ENCODE results near the gene SRF.

The SRF gene

DNA sequence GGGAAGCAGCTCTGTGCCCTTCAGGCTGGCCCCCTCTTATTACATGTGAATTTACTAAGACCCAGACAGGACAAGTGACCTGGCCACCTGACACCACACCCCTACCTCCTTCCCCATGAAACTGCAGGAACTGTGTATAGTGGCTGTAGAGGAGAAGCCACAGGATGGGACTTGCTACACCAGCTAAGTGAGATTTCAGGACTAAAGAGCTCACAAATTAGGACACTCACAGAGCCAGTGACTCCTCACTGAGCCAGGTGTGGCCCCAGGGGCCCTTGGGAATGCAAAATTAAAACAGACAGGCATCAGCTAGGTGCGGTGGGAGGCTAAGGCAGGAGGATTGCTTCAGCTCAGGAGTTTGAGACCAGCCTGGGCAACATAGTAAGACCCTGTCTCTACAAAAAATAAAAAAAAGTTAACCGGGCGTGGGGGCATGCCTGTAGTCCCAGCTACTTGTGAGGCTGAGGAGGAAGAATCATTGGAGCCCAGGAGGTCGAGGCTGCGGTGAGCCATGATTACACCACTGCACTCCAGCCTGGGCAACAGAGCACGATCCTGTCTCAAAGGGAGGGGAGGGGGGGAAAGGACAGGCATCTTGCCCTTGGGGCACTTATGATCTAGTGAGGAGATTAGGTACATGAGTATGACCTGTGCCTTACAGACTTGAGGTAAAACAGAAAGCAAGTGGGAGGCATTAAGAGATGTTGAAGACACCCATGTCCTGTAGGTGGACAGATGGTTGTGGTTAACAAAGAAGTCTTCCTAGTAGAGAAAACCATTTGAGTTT, 23.2 kb upstream of the SRF start:
- DNase-seq, result no peak

DNA sequence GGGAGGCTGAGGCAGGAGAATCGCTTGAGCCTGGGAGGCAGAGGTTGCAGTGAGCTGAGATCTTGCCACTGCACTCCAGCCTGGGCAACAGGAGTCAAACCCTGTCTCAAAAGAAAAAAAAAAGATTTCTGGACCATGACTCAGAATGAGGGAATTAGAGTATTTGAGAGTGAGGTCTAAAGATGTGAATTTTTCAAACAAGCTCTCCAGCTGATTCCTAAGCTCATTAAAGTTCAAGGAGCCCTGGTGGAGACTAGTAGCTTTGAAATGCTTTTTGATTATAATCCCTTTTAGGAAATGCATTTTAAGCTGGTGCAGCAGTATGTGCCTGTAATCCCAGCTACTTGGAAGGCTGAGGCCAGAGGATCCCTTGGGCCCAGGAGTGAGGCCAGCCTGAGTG, 21.8 kb upstream of the SRF start:
- DNase-seq, result no peak

- no peak for DNase-seq
Measured at GRCh38 chr6:43150051-43150751, 20.9 kb upstream of the SRF start.

GRCh38 chr6:43159599-43159998, 11.5 kb upstream of the SRF start:
- no peak for DNase-seq

GRCh38 chr6:43163899-43164298, 7.2 kb upstream of the SRF start:
- no peak for DNase-seq

DNA sequence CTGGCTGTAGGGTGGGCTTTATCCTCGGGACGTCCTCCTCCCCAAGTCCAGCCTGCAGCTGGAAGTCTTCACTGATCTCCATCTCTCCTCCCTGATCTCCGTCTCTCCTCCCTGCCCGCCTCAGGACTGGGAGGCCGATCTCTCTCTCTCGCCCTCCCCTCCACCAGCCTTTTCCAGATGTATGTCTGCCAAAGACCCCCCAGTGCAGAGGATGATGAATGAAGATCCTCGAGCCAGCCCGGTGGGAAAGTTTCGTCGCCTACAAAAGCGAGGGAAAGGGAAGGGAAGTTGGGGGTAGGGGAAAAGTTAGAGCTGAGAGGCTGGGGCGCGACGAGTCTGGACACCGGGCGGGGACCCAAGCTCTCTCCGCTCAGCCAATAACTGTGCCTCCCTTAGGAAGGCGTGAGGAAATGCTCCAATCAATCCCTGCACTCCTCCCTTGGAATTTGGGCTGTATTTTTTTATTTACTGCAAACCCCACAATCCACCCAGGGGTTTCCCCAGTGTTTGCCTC, 595 bp upstream of the SRF start:
- no peak for DNase-seq

GRCh38 chr6:43171707-43172103, 636 bp downstream of the SRF start:
- peak; percentile 49 for DNase-seq

DNA sequence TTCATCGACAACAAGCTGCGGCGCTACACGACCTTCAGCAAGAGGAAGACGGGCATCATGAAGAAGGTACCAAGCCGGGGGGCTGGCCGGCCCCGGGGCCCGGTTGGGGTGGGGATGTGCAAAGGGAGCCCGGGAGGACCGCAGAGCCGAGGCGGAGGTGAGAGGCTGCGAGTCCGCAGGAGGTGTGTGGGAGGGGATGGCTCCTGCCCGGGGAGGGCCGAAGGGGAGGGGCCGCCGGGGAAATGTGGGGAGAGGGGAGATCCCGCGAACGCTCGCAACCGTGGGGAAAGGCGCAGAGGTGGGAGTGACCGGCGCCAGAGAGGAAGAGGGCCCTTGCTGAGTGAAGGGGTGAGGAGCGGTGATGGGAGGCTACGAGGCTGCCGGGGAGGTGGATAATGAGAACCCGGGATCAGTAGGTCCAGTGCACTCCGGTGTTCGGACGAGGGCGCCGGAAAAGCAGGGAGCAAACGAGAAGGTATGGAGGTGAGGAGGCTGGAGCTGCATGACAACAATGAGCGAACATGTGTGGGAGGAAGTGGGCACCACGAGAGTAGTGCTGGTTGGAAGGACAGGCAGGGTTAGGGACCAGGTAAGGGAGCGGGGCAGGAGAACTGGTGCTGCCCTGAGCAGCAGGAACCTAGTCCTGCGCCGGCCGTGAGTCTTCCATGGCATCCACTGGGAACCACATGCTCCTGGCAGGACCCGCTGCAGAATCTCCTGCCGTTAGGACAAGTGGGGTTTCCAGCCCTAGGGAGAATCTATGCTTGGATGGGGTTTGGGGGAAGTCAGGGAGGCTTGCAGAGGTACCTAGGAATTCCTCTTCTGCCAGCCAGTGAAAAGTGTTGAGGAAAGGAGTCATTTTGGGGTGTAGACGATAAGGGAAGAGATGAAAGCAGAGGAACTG, 1.3 kb downstream of the SRF start:
- DNase-seq, result peak; percentile 59

DNA sequence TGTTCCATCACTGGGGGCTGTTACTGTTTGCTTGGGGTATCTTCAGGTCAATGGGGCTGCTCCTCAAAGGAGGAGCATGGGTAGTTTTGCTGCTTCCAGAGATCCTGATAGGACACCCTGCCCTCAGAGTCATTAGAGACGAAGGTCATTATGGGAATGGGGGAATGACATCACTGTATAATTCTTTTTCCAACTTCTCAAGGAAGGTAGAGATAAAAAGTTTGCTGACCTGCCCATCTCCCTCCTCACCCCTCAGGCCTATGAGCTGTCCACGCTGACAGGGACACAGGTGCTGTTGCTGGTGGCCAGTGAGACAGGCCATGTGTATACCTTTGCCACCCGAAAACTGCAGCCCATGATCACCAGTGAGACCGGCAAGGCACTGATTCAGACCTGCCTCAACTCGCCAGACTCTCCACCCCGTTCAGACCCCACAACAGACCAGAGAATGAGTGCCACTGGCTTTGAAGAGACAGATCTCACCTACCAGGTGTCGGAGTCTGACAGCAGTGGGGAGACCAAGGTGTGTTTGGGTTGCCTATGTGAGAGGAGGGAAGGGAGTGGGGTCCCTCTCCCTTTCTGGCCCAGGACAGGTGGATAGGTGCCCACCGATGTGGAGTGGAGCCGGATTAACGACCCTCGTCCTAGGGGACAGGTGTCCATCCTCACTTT, 2.7 kb downstream of the SRF start:
- DNase-seq, result no peak

DNA sequence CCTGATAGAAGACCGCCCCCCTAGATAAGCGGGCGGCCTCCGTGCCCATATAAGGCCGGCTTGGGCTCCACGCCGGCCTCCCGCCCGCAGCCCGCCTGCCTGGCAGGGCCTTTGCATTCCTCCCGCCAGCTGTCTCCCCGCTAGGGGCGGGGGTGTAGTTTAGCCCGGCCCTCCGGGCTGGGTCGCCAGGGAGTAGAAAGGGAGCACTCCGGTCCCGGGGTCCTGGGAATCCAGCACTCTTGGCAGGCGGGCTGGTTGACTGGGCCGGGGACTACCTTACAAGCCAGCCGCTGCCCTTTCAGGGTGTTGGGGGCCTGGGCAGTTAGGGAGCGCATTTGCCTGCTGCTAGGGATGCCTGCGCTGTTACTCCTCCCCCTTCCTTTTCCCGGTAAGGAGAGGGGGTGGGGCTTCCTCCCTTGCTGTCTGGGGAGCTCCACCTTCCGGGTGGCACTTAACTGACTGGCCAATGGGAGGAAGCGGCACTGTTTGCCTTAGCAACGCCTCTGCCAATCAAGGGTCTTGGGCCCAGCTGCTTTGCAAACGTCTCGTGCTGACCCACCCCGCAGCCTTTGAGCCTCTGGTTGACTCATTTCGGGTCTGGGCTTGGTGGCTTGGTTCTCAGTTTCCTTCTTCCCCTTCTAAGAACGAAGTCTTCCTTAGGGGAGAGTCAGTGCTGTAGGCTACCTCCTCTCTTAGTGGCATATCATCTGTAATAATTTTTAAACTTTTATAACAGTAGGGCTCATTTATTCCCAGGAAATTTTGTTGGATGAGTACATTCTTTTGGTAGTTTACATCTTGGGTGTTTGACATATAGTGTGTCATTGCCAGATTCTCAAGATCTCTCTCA, 3.4 kb downstream of the SRF start:
- DNase-seq, result peak; percentile 97

- DNase-seq, result no peak
Measured at GRCh38 chr6:43175676-43176422, 4.8 kb downstream of the SRF start.

DNA sequence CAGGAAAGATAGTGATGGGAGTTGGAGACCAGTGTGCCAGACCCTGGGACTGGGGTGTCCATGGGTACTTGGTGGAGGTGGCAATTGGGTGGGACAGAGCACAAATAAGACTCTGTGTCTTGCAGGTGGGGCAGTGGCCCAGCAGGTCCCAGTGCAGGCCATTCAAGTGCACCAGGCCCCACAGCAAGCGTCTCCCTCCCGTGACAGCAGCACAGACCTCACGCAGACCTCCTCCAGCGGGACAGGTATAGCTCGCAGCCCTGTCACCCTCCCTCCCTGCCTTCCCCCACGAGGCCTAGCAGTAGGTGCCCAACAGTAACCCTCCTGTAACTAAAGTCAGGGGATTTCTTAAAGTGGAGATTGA, 5.3 kb downstream of the SRF start:
- no peak for DNase-seq

GRCh38 chr6:43178150-43178549, 7.1 kb downstream of the SRF start:
- DNase-seq, result no peak

DNA sequence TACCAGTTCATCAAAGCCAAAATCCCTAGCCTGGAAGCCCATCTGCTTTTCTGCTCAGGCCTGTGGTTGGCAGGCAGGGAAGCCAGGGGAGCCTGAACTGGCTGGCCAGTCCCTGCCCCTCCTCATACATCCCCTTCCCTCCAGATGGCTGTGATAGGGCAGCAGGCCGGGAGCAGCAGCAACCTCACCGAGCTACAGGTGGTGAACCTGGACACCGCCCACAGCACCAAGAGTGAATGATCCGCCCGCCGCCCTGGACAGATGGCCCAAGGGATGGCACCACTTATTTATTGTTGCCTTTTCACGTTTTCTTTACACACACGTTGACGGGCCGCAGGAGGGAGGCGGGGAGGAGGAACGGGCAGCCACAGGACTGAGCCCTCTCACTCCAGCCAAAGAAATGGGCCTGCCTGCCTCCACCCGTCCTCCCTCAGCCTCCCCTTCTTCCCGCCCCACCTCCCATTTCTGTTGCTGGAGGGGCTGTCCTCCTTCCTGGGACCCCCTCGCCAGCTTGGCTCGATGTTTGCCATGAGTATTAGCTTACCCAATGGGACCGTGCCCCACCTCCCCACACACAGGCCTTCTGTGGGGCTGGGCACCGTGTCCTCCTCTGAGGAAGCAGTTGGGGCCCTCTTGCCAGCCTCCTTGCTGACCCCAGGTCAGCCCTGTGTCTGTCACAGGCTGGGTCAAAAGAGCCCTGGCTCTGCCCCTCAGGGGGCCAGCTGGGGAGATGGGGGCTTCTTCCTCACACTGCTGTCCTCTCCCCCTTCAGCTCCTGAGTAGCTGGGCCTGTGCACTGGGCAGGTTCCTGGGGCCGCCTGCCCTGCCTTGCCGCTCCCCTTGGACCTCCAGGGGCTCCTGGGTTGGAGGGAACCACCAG, 8.1 kb downstream of the SRF start:
- no peak for DNase-seq

DNA sequence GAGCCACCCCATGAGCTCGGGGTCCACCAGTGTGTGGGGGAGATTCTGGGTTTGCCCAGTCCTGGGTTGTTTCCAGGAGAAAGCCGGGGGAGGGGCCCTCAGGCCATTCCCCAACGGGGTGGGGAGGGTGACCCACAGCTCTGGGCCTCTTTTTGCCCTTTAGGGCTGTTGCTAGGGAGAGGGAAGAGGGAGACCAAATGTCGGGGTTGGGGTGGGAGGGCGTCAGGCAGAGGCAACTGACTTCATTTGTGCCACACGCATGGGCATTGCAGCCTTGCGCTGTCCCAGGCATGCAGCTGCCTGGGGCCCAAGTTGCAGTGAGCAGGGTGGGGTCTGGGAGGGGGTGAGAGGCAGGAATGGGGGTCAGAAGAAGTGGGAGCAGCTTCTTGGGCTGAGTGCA, 9.0 kb downstream of the SRF start:
- no peak for DNase-seq

GRCh38 chr6:43180985-43181384, 9.9 kb downstream of the SRF start:
- no peak for DNase-seq

- no peak for DNase-seq
Measured at GRCh38 chr6:43181621-43181941, 10.5 kb downstream of the SRF start.

DNA sequence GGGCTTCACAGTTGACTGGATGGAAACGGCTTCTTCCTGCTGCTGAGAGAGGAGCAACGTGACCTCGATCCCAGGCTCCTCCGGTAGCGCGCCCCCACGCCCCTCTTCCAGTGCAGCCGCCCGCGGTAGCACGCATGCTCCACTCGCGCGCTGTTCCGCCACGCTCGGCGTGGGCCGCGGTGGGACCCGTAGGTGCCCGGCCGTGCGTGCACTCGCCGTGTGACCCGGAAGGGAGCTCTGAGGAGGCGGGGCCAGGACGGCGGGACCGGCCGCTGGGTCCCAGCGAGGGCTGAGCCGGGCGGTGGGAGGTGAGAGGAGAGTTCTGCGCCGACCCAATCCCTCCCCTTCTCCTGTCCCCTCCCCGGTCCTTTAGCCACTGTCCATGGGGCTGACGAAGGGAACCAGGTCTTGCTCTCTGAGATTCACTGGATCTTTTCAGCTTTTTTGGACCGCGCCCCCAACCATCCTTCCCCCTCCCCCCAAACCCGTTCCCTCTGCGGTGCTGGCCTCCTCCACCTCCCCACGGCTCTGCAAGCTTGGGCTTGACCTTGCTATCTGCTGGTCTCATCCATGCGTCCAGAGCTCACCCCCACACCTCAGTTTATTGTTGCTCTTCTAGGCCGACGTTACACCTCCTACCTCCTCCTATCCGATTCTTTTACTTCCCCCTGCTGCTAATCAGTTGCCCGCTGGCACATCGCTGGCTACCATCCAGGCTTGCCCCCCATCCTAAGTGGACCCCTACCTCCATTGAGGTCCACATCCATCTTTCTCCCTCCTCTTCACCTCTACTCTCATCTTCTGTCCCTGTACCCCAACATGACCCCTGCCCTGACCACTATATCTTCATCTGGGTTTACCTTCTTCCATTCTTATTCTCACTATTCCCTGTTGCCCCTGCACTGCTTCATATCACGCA, 11.1 kb downstream of the SRF start, which contains the start of gene CUL9:
Gene CUL9 (plus strand): TSS at position 255 of the 919 bp plus-strand sequence. CDS start 2,115 bp downstream, outside the sequence.
- peak; percentile 78 for DNase-seq

- no peak for DNase-seq
Measured at GRCh38 chr6:43183441-43183840, 12.4 kb downstream of the SRF start.

Data from NCI-H1092 treated with DMSO at 0.1 percent for 48 hours (cell line).